Cardiac fibroblast (primary cell): ENCODE results near the gene DHTKD1.
"Not testable (repeated sequence)": the region's sequence is repeated elsewhere in the genome, so short reads cannot be mapped to it uniquely, and the experiment has no call there.

Source experiments
- DNase-seq, 2 donors: peaks; one replicate each; pipeline versions ENCODE4 v3.0.0 to v3.0.0-alpha.2; 2010; ENCODE audit warnings: low read depth in 2 of 2
- H3K4me3 ChIP-seq, 2 donors: replicated peaks in 1 of 2; 1 replicate in 1 of 2; 2 replicates in 1 of 2; pipeline ENCODE4 v1.5.1; 2011; ENCODE audit warnings: low read depth in 2 of 2, low read length in 2 of 2, mild to moderate bottlenecking in 2 of 2, moderate library complexity in 1 of 2
- CTCF ChIP-seq: IDR thresholded peaks from one replicate; pipeline ENCODE4 v1.5.1; 2011; ENCODE audit warnings: low read depth, mild to moderate bottlenecking, low read length, inconsistent platforms

The DHTKD1 gene

GRCh38 chr10:12160664-12161063 is 91.9 kb downstream of the DHTKD1 start:
- H3K4me3 ChIP-seq, result no peak overlapping the region
- no peak for TF ChIP-seq CTCF
- no peak for DNase-seq

- no peak for DNase-seq
- no peak for TF ChIP-seq CTCF
- no peak overlapping the region for H3K4me3 ChIP-seq
Observed at GRCh38 chr10:12162927-12163326, 94.2 kb downstream of the DHTKD1 start.

GRCh38 chr10:12164085-12164484 is 95.3 kb downstream of the DHTKD1 start:
- TF ChIP-seq CTCF, result no peak
- DNase-seq, result no peak
- H3K4me3 ChIP-seq, result no peak overlapping the region

GRCh38 chr10:12165036-12165435 is 96.3 kb downstream of the DHTKD1 start:
- no peak for TF ChIP-seq CTCF
- DNase-seq, result no peak

GRCh38 chr10:12165999-12166775 is 97.4 kb downstream of the DHTKD1 start:
- no peak overlapping the region for H3K4me3 ChIP-seq
- DNase-seq, result no peak
- no peak for TF ChIP-seq CTCF

More at GRCh38 chr10:12165036-12165435, 96.3 kb downstream of the DHTKD1 start:
- no peak overlapping the region for H3K4me3 ChIP-seq

- DNase-seq, H3K4me3 ChIP-seq: not testable (repeated sequence)
Observed at GRCh38 chr10:12171512-12171911, 102.8 kb downstream of the DHTKD1 start.
